ENCODE results near the gene NFAM1.

DNA sequence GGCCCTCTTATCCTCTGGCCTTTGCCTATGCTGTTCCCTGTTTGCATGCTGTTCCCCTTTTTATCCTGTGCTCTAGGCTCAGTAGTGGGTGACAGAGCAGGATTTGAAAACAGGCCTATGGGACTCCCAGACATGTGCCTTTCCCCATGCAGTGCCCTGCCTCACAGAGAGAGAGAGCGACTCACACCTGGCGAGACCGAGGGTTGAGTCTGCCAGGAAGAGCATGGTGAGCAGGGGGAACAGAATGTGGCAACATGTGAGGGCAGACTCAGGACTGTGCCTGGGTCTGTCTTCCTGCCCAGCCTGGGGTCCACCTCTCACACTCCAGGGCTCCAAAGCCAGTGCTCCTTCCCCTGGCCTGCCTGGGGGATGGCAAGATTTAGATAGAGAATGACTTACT is 75.0 kb downstream of the NFAM1 start:
- TF ChIP-seq, protein P1, sequence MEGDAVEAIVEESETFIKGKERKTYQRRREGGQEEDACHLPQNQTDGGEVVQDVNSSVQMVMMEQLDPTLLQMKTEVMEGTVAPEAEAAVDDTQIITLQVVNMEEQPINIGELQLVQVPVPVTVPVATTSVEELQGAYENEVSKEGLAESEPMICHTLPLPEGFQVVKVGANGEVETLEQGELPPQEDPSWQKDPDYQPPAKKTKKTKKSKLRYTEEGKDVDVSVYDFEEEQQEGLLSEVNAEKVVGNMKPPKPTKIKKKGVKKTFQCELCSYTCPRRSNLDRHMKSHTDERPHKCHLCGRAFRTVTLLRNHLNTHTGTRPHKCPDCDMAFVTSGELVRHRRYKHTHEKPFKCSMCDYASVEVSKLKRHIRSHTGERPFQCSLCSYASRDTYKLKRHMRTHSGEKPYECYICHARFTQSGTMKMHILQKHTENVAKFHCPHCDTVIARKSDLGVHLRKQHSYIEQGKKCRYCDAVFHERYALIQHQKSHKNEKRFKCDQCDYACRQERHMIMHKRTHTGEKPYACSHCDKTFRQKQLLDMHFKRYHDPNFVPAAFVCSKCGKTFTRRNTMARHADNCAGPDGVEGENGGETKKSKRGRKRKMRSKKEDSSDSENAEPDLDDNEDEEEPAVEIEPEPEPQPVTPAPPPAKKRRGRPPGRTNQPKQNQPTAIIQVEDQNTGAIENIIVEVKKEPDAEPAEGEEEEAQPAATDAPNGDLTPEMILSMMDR (IDR thresholded peaks at IDR 0.05): no peak
- TF ChIP-seq POLR2A (IDR thresholded peaks at IDR 0.05) (no peak), POLR2AphosphoS5 (IDR thresholded peaks at IDR 0.05) (no peak)
